HEK293 (cell line): Measurements from ENCODE around the gene NPFF.
A peak's percentile ranks its signal among the peaks of the same experiment; 100 is the strongest.

Experiments
- CTCF ChIA-PET: fragments of 350-600 bp; formaldehyde crosslinking; extraction: SDS; loops from one replicate; lab custom pipeline; 2021; ENCODE audit warnings: antibody characterized with exemption; lab: Yijun Ruan, JAX
- POLR2A ChIA-PET: fragments of 300-600 bp; formaldehyde crosslinking; extraction: SDS; loops from one replicate; lab custom pipeline; 2020; ENCODE audit warnings: antibody characterized with exemption, inconsistent platforms; lab: Yijun Ruan, JAX
- H3K27ac ChIP-seq: fragments of 200-500 bp; sonication (Bioruptor generic); 2 replicates; pipeline ENCODE4 v1.5.1; 2014; ENCODE audit warnings: low read depth, low read length, control low read depth, inconsistent platforms; ENCODE audit errors: extremely low read depth
- H3K36me3 ChIP-seq, 2 experiments: fragments of 200-500 bp in 1 of 2; sonication (Bioruptor generic) in 1 of 2; 1 replicate in 1 of 2; 2 replicates in 1 of 2; pipeline ENCODE4 v1.5.1; 2014 to 2017; ENCODE audit warnings: inconsistent platforms in 2 of 2, low read length in 2 of 2; ENCODE audit not compliant: control insufficient read depth in 2 of 2, insufficient read depth in 1 of 2
- H3K4me1 ChIP-seq: fragments of 200-500 bp; sonication (Bioruptor generic); 2 replicates; pipeline ENCODE4 v1.5.1; 2014; ENCODE audit warnings: mild to moderate bottlenecking, low read length, inconsistent platforms; ENCODE audit not compliant: control insufficient read depth, insufficient read depth
- H3K4me3 ChIP-seq: 2 replicates; pipeline ENCODE4 v1.5.1; 2011; ENCODE audit warnings: low read depth, mild to moderate bottlenecking, control low read depth, low read length, moderate library complexity
- H3K9me3 ChIP-seq: fragments of 200-500 bp; sonication (Bioruptor generic); 2 replicates; pipeline ENCODE4 v1.5.1; 2014; ENCODE audit warnings: low read depth, low read length, inconsistent platforms; ENCODE audit not compliant: control insufficient read depth, insufficient read depth
- GFI1B ChIP-seq: fragments of 450-650 bp; formaldehyde crosslinking; IDR thresholded peaks from 2 replicates; pipeline ENCODE4 v1.5.1; 2016; ENCODE audit warnings: missing biosample characterization, missing genetic modification characterization
- GLI4 ChIP-seq: fragments of 450-650 bp; formaldehyde crosslinking; IDR thresholded peaks from 2 replicates; pipeline ENCODE4 v1.5.1; 2016; ENCODE audit warnings: missing biosample characterization, missing genetic modification characterization
- KLF7 ChIP-seq: fragments of 450-650 bp; formaldehyde crosslinking; IDR thresholded peaks from 2 replicates; pipeline ENCODE4 v1.5.1; 2016; ENCODE audit warnings: missing biosample characterization, missing genetic modification characterization, borderline replicate concordance
- PRDM1 ChIP-seq: fragments of 450-650 bp; formaldehyde crosslinking; IDR thresholded peaks from 2 replicates; pipeline ENCODE4; 2016; ENCODE audit warnings: missing biosample characterization, missing genetic modification characterization
- SP3 ChIP-seq: fragments of 450-650 bp; formaldehyde crosslinking; IDR thresholded peaks from 2 replicates; pipeline ENCODE4 v1.5.1; 2016; ENCODE audit warnings: missing biosample characterization, missing genetic modification characterization
- SP7 ChIP-seq: fragments of 450-650 bp; formaldehyde crosslinking; IDR thresholded peaks from 2 replicates; pipeline ENCODE4 v1.5.1; 2016; ENCODE audit warnings: missing biosample characterization, missing genetic modification characterization
- TRIM28 ChIP-seq: IDR thresholded peaks from 2 replicates; pipeline ENCODE4 v1.6.1; 2011; ENCODE audit warnings: low read length, control low read depth, borderline replicate concordance
- YY1 ChIP-seq: fragments of 450-650 bp; formaldehyde crosslinking; IDR thresholded peaks from 2 replicates; pipeline ENCODE4 v1.5.1; 2018; ENCODE audit warnings: missing biosample characterization, missing genetic modification characterization
- ZFP41 ChIP-seq: fragments of 450-650 bp; formaldehyde crosslinking; IDR thresholded peaks from 2 replicates; pipeline ENCODE4 v1.5.1; 2016; ENCODE audit warnings: missing biosample characterization, missing genetic modification characterization, borderline replicate concordance
- ZNF10 ChIP-seq: fragments of 450-650 bp; formaldehyde crosslinking; IDR thresholded peaks from 2 replicates; pipeline ENCODE4 v1.5.1; 2017; ENCODE audit warnings: missing biosample characterization, missing genetic modification characterization
- ZNF121 ChIP-seq: fragments of 450-650 bp; formaldehyde crosslinking; IDR thresholded peaks from 2 replicates; pipeline ENCODE4 v1.5.1; 2016; ENCODE audit warnings: missing biosample characterization, missing genetic modification characterization
- ZNF214 ChIP-seq: fragments of 450-650 bp; formaldehyde crosslinking; IDR thresholded peaks from 2 replicates; pipeline ENCODE4 v1.5.1; 2017; ENCODE audit warnings: missing biosample characterization, mild to moderate bottlenecking, missing genetic modification characterization, borderline replicate concordance
- ZNF292 ChIP-seq: fragments of 450-650 bp; formaldehyde crosslinking; IDR thresholded peaks from 2 replicates; pipeline ENCODE4 v1.5.1; 2016; ENCODE audit warnings: low read depth, missing biosample characterization, missing genetic modification characterization, borderline replicate concordance
- ZNF324 ChIP-seq: fragments of 450-650 bp; formaldehyde crosslinking; IDR thresholded peaks from 2 replicates; pipeline ENCODE4 v1.5.1; 2016; ENCODE audit warnings: missing biosample characterization, missing genetic modification characterization
- ZNF423 ChIP-seq: fragments of 450-650 bp; formaldehyde crosslinking; IDR thresholded peaks from 2 replicates; pipeline ENCODE4 v1.5.1; 2016; ENCODE audit warnings: missing biosample characterization, missing genetic modification characterization
- ZNF433 ChIP-seq: fragments of 450-650 bp; formaldehyde crosslinking; IDR thresholded peaks from 2 replicates; pipeline ENCODE4 v1.5.1; 2016; ENCODE audit warnings: missing biosample characterization, missing genetic modification characterization, low read depth
- ZNF514 ChIP-seq: fragments of 450-650 bp; formaldehyde crosslinking; IDR thresholded peaks from 2 replicates; pipeline ENCODE4 v1.5.1; 2016; ENCODE audit warnings: missing biosample characterization, missing genetic modification characterization
- ZNF664 ChIP-seq: fragments of 450-650 bp; formaldehyde crosslinking; IDR thresholded peaks from 2 replicates; pipeline ENCODE4 v1.5.1; 2016; ENCODE audit warnings: missing biosample characterization, missing genetic modification characterization
- ZNF76 ChIP-seq: fragments of 450-650 bp; formaldehyde crosslinking; IDR thresholded peaks from 2 replicates; pipeline ENCODE4; 2016; ENCODE audit warnings: low read depth, missing biosample characterization, missing genetic modification characterization, borderline replicate concordance
- TF ChIP-seq, protein P1 (sequence below): fragments of 450-650 bp; formaldehyde crosslinking; optimal IDR thresholded peaks from 2 replicates; pipeline ENCODE3; 2016; ENCODE audit warnings: missing biosample characterization, mild to moderate bottlenecking, missing genetic modification characterization
- TF ChIP-seq, protein P2 (sequence below): fragments of 450-650 bp; formaldehyde crosslinking; IDR thresholded peaks from 2 replicates; pipeline ENCODE4 v1.5.1; 2016; ENCODE audit warnings: missing biosample characterization, missing genetic modification characterization
- TF ChIP-seq, protein P3 (sequence below): fragments of 450-650 bp; formaldehyde crosslinking; IDR thresholded peaks from 2 replicates; pipeline ENCODE4 v1.5.1; 2016; ENCODE audit warnings: missing biosample characterization, missing genetic modification characterization

NPFF gene

GRCh38 chr12:53514628-53515290, 7.5 kb upstream of the NPFF start:
- Histone ChIP-seq H3K4me3 (no peak overlapping the region), H3K27ac (no peak overlapping the region), H3K4me1 (no peaks in the 10 kb centered on the region)
- no peak for TF ChIP-seq ZNF664 (tag by site-specific recombination)
- TF ChIP-seq ZNF324 (tag by site-specific recombination) = no peak
- TF ChIP-seq ZNF433 (tag by site-specific recombination) = no peak
- no peak for TF ChIP-seq ZNF423 (tag by site-specific recombination)
- no peak for TF ChIP-seq KLF7 (tag by site-specific recombination)
- no peak for TF ChIP-seq ZFP41
- no peak for TF ChIP-seq ZNF121
- no peak for TF ChIP-seq ZNF76 (tag by site-specific recombination)
- TF ChIP-seq ZNF214 (tag by site-specific recombination) = no peak
- no peak for TF ChIP-seq GLI4 (tag by site-specific recombination)
- no peak for TF ChIP-seq ZNF292 (tag by site-specific recombination)
- TF ChIP-seq, all 188 proteins: peak for 0
- H3K9me3 ChIP-seq = no peaks in the 10 kb centered on the region
- CTCF ChIA-PET = interaction anchor here (0.8 kb wide), 1 partner anchor 298 kb away, joined by 3 read pairs; no protein-coding TSS in a partner anchor
- POLR2A ChIA-PET = interaction anchor here (1.2 kb wide), 1 partner anchor 14 kb away, joined by 3 read pairs; the partner anchor contains the start of gene TARBP2
- H3K36me3 ChIP-seq = peaks cover 15 to 73% of the 10 kb centered on the region in 2 experiments

GRCh38 chr12:53513712-53514410, 6.6 kb upstream of the NPFF start:
- H3K4me1 ChIP-seq = no peaks in the 10 kb centered on the region
- 0 out of 2 replicates have a peak, but pooled peaks have one; percentile 9 for TF ChIP-seq PRDM1 (tag by site-specific recombination)
- TF ChIP-seq, protein P1, sequence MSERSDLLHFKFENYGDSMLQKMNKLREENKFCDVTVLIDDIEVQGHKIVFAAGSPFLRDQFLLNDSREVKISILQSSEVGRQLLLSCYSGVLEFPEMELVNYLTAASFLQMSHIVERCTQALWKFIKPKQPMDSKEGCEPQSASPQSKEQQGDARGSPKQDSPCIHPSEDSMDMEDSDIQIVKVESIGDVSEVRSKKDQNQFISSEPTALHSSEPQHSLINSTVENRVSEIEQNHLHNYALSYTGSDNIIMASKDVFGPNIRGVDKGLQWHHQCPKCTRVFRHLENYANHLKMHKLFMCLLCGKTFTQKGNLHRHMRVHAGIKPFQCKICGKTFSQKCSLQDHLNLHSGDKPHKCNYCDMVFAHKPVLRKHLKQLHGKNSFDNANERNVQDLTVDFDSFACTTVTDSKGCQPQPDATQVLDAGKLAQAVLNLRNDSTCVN (tag by site-specific recombination) = no peak
- POLR2A ChIA-PET = no interaction called here
- H3K27ac ChIP-seq = no peak overlapping the region
- peaks cover 12 to 67% of the 10 kb centered on the region in 2 experiments for H3K36me3 ChIP-seq
- H3K9me3 ChIP-seq = no peaks in the 10 kb centered on the region
- no peak overlapping the region for H3K4me3 ChIP-seq
- CTCF ChIA-PET = interaction anchor here (2.2 kb wide), 1 partner anchor 192 kb away, joined by 8 read pairs; the partner anchor contains the start of gene AAAS

DNA sequence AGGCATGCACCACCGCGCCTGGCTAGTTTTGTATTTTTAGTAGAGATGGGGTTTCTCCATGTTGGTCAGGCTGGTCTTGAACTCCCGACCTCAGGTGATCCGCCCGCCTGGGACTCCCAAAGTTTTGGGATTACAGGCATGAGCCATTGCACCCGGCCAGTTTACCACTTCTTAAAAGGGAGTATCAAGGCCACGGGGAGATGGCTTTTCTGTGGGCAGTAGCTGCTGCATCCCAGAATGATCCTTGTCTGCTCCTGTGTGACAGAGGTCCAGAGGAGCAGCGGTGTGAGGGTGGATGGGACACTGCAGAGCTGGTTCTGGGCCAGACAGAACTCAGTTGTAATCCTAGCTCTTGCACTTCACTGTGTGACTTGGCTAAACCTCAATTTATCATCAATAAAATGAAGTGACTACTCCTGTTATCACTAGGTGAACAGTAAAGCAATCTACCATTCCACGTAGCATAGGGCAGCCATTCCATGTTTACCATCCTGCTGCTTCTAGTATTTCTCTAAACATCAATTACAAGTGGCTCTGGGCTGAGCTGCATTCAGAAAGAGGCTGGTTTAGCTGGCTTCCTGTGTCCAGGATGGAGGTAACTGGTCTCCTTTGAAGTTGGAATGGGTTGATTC, 3.0 kb upstream of the NPFF start:
- no peaks in the 10 kb centered on the region for H3K9me3 ChIP-seq
- ChIA-PET POLR2A (interaction anchor here (2.9 kb wide), 1 partner anchor 9 kb away, joined by 20 read pairs; the partner anchor contains the start of gene TARBP2), CTCF (interaction anchor here (0.7 to 5.4 kb wide), 10 partner anchors 9 to 445 kb away, joined by 3 to 63 read pairs (median 3); partner anchors contain the start of genes AAAS and TARBP2)
- H3K27ac ChIP-seq = no peak overlapping the region
- TF ChIP-seq, protein P2, sequence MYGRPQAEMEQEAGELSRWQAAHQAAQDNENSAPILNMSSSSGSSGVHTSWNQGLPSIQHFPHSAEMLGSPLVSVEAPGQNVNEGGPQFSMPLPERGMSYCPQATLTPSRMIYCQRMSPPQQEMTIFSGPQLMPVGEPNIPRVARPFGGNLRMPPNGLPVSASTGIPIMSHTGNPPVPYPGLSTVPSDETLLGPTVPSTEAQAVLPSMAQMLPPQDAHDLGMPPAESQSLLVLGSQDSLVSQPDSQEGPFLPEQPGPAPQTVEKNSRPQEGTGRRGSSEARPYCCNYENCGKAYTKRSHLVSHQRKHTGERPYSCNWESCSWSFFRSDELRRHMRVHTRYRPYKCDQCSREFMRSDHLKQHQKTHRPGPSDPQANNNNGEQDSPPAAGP = no peak
- TF ChIP-seq SP3 (no peak), ZNF10 (tag by site-specific recombination) (no peak), TRIM28 (no peak), YY1 (tag by site-specific recombination) (no peak), ZNF514 (tag by site-specific recombination) (no peak), GFI1B (tag by site-specific recombination) (no peak), SP7 (tag by site-specific recombination) (no peak)
- TF ChIP-seq, protein P3, sequence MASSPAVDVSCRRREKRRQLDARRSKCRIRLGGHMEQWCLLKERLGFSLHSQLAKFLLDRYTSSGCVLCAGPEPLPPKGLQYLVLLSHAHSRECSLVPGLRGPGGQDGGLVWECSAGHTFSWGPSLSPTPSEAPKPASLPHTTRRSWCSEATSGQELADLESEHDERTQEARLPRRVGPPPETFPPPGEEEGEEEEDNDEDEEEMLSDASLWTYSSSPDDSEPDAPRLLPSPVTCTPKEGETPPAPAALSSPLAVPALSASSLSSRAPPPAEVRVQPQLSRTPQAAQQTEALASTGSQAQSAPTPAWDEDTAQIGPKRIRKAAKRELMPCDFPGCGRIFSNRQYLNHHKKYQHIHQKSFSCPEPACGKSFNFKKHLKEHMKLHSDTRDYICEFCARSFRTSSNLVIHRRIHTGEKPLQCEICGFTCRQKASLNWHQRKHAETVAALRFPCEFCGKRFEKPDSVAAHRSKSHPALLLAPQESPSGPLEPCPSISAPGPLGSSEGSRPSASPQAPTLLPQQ (tag by site-specific recombination) = no peak
- TF ChIP-seq, protein P1 (tag by site-specific recombination) = no peak
- H3K36me3 ChIP-seq = peaks cover 0 to 70% of the 10 kb centered on the region in 2 experiments; a peak in 1 of 3 replicates
- H3K4me1 ChIP-seq = no peaks in the 10 kb centered on the region
- H3K4me3 ChIP-seq = no peak overlapping the region
